ENCODE measurements around the gene PCSK5.
"Not testable (repeated sequence)": the region's sequence is repeated elsewhere in the genome, so short reads cannot be mapped to it uniquely, and the experiment has no call there.

Gene PCSK5

GRCh38 chr9:76313771-76314170, 423.3 kb downstream of the PCSK5 start:
- no peak for DNase-seq (ENCODE audit: low read depth)
- no peak for TF ChIP-seq CTCF (IDR thresholded peaks at IDR 0.05; ENCODE audit: control insufficient read depth, extremely low read depth, insufficient read depth)
- H3K4me3 ChIP-seq (ENCODE audit: low read depth, low read length), result no peak overlapping the region

- no peak for TF ChIP-seq CTCF (IDR thresholded peaks at IDR 0.05; ENCODE audit: control insufficient read depth, extremely low read depth, insufficient read depth)
- no peak overlapping the region for H3K4me3 ChIP-seq (ENCODE audit: low read depth, low read length)
- DNase-seq (ENCODE audit: low read depth), result no peak
Measured at GRCh38 chr9:76314321-76314720, 423.8 kb downstream of the PCSK5 start.

- no peak for DNase-seq (ENCODE audit: low read depth)
Measured at GRCh38 chr9:76316069-76316468, 425.6 kb downstream of the PCSK5 start.

GRCh38 chr9:76319466-76319865, 429.0 kb downstream of the PCSK5 start:
- DNase-seq (ENCODE audit: low read depth); H3K4me3 ChIP-seq (ENCODE audit: low read depth, low read length): not testable (repeated sequence)

More at GRCh38 chr9:76316069-76316468, 425.6 kb downstream of the PCSK5 start:
- TF ChIP-seq CTCF (IDR thresholded peaks at IDR 0.05; ENCODE audit: control insufficient read depth, extremely low read depth, insufficient read depth), result no peak
- no peak overlapping the region for H3K4me3 ChIP-seq (ENCODE audit: low read depth, low read length)

GRCh38 chr9:76321195-76321828, 430.8 kb downstream of the PCSK5 start:
- DNase-seq (ENCODE audit: low read depth), result no peak
- no peak overlapping the region for H3K4me3 ChIP-seq (ENCODE audit: low read depth, low read length)
- no peak for TF ChIP-seq CTCF (IDR thresholded peaks at IDR 0.05; ENCODE audit: control insufficient read depth, extremely low read depth, insufficient read depth)

- no peak for DNase-seq (ENCODE audit: low read depth)
- TF ChIP-seq CTCF (IDR thresholded peaks at IDR 0.05; ENCODE audit: control insufficient read depth, extremely low read depth, insufficient read depth), result no peak
- no peak overlapping the region for H3K4me3 ChIP-seq (ENCODE audit: low read depth, low read length)
Measured at GRCh38 chr9:76322810-76323209, 432.3 kb downstream of the PCSK5 start.

- DNase-seq (ENCODE audit: low read depth), result no peak
- H3K4me3 ChIP-seq (ENCODE audit: low read depth, low read length), result no peak overlapping the region
- no peak for TF ChIP-seq CTCF (IDR thresholded peaks at IDR 0.05; ENCODE audit: control insufficient read depth, extremely low read depth, insufficient read depth)
Measured at GRCh38 chr9:76323490-76323889, 433.0 kb downstream of the PCSK5 start.

- H3K4me3 ChIP-seq (ENCODE audit: low read depth, low read length); DNase-seq (ENCODE audit: low read depth): not testable (repeated sequence)
Measured at GRCh38 chr9:76324030-76324429, 433.6 kb downstream of the PCSK5 start.

Measured in LNCaP clone FGC (cell line).